Fibroblast of skin of abdomen (primary cell): ENCODE measurements around the gene LLCFC1. TPM values are rescaled to one million over a fixed set of nuclear protein-coding genes. Genes with fewer than 3 reads are reported as not detected.

Experiments used
- DNase-seq: peaks from one replicate; pipeline ENCODE4 v3.0.0-alpha.2; 2013
- polyA plus RNA-seq, 2 experiments: library from polyadenylated mRNA; unstranded; fragments of 120-200 nt; gene quantifications; one replicate each; pipeline ENCODE4 v1.2.1, GENCODE V29; 2013; ENCODE audit not compliant: insufficient read length in 2 of 2

The LLCFC1 gene
- polyA plus RNA-seq (2013, experiment 1 of 2; ENCODE audit: insufficient read length): not detected
- not detected for polyA plus RNA-seq (2013, experiment 2 of 2; ENCODE audit: insufficient read length)

DNA sequence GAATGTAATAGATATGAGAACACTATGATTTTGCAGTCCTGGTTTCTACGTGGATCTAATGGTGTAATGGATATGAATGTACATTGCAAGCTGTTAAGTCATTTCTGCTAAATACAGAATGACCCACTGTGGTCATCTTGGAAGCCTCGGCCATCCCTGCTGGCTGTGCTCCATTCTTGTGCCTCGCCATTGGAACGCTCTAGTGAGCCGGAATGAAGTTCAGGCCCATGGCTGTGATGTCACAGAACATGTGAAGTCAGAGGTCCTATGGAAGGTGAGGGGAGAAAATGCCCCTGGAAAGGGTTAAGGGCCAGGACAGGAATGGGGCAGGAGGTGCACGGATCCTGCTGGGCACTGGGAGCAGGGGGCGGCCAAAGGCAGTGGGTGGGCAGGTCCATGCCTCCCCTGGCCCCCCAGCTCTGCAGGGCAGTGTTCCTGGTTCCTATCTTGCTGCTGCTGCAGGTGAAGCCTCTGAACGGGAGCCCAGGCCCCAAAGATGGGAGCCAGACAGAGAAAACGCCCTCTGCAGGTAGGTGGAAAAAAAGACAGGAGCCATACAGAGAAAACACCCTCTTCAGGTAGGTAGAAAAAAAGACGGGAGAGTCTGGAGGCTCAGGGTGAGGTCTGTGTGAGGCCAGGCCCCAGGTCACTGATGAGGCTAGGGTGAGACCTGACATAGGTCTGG lies at the start of gene LLCFC1:
Gene LLCFC1, plus strand, starts transcription at position 259 of the 685 bp plus-strand sequence. Its CDS starts 138 bp downstream, at position 397.
- no peak for DNase-seq

DNA sequence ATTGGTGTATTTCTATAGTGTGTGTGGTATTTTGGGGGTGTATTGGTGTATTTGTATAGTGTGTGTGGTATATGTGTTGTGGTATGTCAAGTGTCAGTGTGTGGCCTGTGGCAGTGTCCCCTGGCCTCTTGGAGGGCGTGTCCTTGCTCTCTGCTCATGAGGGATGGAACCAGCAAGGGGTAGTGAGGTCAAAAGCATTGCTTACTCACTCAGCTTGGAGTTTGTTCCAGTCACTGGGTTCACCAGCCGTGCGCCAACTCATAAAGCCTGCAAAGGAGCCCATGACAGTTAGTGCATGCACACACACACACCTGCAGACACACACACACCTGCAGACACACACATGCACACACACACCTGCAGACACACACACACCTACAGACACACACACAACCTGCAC lies 49.5 kb upstream of the LLCFC1 start:
- no peak for DNase-seq

DNA sequence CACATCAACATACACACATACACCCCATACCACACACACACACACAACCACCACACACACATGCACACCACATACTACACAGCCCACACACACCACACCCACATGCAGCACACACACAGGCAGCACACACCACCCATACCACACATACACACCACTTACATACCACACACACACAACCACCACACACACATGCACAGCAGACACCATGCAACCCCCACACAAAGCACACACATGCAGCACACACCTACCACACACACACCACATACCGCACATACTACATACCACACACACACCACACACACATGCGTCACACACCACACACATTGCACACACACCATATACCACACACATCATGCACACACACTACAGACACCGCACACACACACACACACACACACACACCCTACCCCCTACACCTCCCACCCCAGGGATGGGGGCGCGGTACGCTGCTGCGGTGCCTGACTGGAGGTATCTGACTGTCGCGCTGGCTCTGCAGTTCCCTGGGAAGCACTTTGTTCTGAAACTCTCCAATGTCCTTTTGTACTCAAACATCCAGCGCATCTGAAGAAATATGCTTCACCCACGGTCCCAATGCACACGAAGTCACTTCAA lies 48.3 kb upstream of the LLCFC1 start:
- no peak for DNase-seq

DNA sequence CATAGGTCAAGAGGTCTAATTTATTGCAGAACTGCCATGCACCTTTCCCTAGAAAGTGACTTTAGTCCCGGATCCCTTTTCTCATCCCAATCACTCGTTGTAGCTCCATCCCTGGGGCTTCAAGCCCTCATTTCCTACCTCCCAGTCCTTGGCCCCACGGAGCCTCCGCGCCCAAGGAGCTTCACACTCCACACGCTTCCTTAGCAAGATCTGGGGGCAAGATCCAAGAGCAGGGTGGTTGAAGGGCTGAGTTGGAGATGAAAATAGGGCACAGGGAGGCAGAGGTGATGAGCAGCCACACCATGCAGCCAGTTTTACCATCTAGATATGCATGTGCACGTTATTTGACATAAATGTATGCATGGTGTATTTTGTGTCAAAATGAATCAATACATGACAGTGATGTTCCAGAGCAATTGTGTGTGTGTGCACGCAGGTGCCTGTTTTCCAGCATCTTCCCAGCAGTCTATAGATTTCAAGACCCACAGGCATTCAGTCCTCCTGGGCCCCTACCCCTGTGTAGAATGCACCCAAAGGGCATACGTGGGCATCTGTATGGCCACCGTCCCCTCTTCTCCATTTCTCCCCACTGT lies 47.7 kb upstream of the LLCFC1 start:
- DNase-seq: no peak

DNA sequence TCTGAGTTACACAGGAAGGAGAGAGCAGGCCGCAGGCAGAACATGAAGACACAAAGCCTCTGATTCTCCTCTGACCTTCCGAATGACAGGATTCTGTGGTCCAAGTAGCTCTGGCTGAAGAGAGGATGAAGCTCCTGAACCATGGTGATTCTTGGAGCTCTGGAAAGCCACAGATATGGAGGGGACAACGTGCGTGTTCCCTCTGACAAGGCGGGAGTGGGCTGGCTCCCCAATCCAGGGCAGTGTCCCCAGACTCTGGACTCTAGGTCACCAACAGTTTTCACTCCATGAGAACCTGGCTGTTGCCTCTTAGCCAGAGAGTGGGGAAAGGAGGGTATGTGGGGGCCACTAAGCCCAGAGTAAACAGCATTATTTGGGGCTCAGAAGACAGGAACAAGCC lies 46.3 kb upstream of the LLCFC1 start:
- no peak for DNase-seq

DNA sequence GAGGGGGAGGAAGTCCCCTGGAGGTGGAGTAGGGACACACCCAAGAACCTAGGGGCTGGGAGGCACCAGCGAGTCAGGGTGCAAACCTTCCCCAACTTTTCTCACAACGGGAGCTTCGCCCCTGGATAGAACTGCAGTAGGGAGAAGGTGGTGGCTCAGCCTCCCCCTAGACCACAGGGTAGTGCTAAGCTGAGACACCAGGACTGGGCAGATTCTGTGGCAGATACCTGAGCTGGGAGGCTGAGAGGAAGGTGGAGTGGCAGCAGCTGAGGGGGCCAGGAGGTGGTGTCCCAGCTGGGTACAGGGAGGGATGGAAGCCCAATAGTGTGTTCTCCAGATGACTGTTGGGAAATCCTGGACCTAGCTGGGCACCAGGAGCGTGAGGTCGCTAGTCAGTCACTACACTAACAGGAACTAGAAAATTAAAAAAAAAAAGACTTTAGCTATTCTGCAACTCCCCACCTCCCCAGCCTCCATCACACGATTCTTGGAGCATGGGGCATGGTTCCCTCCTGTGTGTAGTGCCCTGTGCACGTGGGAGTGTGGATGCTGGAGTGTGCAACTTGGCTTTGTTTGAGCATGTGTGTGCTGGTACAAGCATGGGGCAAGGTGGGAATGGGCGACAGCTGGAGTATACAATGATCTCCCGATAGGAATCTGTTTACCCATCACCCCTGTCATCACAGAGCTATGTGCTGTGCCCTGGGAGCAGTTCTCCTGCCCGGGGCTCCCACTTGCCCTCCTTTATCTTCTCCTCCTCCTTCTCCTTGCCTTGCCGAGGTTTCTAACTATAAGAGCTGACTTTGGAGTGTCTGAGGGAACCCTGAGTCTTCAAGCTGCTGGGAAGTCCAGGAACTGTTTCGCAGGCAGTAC lies 44.9 kb upstream of the LLCFC1 start:
- no peak for DNase-seq

DNA sequence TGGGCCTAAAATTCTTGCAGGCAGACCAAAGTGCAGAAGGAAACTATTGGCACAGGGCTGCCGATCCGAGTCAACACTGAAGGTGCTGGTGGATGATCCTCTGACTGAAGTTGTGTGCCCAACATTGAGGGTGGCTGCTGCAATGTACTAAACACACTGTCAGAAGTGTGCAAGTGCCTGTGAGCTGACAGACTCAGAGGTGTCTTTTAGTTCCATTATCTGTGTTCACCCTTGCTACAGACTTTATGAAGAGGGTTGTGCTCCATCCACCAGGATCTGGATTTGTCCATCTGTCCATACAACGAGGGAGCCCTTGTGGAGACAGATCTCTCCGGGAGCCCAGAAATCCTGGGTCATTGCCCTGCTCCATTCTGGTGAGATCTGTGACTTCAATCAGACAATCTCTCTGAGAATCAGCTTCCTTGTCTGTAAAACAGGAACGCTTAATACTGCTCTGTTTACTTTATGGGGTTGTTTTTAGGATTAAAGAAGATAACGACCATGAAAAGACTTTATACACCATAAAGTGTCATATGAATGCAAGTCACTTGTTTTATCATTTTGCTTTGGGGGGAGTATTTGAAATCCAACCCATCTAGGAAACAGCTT lies 44.2 kb upstream of the LLCFC1 start:
- DNase-seq: no peak

DNA sequence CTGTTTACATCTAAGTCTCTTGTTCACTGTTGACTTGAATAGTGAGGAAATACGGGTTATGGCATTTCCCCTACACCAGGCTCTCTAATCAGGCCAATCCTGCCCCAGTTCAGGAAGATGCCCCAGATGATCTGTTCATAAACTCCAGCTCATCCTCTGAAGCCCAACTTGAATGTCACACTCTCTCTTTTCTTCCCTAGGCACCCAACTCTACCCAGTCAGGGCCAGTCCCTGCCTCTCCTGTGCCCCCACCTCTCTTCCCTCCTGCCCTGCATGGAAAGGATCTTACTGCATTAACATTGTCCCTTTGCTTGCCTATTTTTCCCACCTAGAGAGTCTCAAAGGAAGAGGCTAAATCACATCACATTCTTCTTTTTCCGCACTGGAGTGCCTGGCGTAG lies 43.1 kb upstream of the LLCFC1 start:
- no peak for DNase-seq

DNA sequence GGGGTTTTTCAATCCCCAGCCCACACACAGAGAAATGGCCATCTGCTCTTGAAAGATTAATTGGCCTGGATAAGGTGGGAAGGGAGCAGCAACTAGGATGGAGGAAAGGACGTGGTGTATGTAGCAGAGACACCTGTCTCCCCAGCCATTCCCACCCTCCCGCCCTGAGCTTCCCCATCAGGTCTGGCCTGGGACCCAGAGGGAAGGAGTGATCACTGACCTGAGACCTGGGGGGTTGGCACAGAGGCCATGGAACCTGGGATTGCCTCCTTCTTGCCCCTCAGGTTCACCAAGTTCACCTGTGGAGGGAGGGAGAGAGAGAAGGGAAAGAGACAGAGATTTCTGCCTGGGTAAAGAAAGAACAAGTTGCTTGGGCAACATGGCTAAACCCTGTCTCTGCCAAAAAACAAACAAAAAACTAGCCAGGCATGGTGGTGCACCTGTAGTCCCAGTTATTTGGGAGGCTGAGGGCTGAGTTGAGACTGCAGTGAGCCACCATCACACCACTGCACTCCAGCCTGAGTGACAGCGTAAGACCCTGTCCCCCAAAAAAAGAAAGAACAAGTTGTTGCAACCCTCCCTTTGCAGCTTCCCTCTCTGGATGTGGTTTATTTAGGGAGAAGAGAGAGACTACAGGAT lies 42.4 kb upstream of the LLCFC1 start:
- no peak for DNase-seq

DNA sequence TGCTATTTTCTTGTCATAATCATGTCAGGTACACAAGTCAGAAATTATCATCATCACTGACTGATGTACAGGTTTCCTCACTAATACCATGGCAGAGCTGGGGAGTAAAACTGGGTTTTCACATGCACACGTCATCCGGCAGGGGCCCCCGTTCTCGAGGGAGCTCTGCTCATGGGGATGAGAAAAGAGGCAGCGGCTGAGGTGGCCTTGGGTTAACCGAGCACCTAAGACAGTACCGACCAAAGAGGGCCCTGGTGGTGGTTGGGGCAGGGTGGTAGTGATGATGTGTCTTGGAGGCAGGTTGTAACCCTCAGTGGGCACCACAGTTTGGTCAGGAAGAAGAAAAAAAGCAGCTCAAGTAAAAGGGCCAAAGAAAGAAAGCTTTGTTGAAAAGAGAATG lies 41.6 kb upstream of the LLCFC1 start:
- no peak for DNase-seq

DNA sequence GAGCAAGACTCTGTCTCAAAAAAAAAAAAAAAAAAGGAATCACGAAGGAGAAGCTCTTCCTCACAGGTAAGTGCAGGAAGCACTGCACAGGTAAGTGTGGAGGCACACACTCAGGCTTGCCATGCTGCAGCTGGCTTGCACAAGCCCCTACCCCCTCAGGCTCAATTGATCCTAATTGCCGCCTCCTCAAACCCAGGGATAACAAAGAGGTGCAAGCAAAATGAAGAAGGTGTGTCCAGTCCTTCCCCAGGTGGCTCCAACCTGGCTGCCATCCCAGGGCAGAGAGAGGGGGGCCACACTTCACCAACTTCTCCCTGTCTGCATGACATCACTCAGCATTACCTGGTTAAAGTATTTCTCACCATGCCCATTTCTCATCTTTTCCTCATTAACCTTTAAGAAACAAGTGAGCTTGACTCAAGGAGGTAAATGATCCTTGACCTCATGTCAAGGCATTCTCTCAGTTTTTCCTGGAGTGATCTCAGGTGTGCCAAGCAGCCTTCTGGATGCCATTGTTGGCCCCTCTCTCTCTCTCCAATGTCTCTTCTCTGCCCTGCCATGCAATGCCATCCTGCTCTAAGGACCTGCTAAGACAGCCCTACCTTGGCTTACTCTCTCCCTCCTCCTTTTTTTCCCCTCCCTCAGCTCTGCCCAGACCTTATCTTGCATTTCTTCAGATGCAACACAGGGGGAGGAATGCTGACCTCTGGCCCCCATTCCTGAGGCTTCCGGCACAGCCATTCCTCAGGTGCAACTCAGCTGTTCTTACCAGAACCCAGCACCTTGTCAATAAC lies 40.7 kb upstream of the LLCFC1 start:
- DNase-seq: no peak

DNA sequence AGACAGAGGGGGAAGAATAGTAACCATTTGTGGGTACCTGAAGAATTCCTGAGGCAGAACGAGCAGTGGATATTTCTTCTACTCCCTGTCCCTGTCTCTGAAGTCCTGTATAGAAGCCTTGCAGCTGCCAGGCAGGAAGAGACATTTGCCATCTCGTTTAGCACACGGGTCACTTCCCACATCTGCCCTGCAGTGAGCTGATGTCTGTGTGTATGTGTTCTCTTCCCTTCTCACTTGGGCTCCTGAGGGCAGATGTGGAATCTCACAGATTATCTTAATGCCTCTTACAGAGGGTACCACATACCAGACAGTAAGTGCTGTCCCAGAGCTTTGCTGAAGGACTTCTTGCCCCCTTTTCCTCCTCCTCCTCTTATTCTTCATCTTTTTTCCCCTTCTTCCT lies 39.6 kb upstream of the LLCFC1 start:
- no peak for DNase-seq

DNA sequence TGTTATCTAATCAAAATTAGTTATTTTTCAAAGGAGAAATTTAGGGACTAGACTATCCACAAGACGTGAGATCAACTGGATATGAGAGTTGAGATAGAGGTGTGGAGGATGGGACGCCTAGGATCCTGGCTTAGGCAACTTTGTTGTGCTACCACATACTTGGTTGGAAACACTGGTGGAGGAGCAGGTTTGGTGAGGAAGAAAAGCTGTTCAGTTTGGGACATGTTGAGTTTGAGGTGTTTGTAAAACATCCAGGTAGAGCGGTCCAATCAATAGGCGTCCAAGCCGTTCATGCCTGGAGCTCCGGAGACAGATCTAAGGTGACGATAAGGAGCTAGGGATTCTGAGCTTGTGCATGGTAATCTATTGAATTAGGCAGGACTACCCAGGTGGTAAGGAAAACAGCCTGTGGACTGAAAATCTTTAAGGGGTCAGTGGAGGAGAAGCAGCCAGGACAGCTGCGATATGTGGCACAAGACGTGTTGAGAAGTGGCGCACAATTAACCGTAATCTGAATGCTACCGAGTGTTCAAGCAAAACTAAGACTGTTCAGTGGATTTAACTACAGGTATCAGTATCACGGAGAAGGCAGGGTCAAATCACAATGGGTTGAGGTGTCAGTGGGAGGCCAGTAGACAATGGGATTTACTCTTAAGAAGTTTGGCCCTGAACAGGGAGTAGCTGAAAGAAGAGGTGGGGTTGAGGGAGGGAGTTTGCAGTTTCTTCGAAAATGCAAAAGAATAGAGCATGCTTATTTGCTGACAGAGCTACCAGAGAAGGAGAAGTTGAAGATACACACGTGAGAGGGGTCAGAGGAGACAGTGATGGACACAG lies 37.6 kb upstream of the LLCFC1 start:
- DNase-seq: no peak

DNA sequence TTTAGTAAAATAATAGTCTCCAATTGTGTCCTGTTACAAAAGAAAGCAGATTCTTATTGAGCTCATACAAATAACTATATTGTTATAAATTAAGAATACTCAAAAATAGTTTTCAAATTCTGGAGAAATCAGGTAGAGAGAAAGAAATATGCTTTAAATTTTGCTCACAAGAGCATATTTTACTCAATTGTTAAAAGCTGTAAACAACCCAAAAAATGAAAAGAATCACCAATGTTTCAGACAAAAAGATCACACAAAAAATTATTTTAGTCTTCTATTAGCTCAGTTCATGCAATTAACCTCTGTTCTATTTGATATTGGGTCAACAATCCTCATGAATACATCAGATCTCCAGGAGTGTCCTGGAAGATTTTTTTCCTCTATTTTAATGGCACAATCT lies 35.2 kb upstream of the LLCFC1 start:
- no peak for DNase-seq

DNA sequence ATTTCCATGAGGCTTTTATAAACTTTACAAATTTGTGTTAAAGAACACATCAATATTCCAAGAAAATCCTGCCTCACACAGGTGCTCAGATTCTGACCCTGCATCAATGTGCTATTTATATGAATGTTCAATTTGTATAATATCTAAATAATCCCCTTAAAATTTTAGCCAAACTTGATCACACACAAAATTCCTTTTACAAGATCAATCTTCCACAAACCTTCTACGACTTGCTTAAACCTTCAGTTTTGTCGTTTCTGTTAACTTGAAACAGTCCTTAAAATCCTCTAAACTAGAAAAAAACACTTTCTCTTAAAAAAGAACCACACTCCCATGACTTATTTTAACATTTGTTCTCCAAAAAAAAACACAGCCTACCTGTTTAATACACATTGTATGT lies 33.5 kb upstream of the LLCFC1 start:
- no peak for DNase-seq

DNA sequence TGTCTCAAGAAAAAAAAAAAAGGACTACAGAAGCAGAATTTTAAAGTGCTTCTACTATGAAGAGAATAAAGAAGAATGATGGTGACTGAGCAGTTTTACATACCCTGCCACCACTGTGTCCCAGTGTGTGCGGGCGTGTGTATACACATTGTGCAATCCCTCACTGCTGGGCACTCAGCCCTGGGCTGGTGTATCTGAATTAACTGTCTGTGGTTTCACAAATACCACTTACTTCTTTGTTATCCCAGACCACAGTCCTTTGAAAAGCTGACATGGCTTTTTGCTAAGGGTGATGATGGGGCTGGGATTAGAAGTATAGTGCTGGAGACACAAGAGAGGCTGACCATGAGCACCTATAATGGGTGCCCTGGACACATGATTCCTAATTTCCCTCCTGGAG lies 32.6 kb upstream of the LLCFC1 start:
- DNase-seq: no peak

DNA sequence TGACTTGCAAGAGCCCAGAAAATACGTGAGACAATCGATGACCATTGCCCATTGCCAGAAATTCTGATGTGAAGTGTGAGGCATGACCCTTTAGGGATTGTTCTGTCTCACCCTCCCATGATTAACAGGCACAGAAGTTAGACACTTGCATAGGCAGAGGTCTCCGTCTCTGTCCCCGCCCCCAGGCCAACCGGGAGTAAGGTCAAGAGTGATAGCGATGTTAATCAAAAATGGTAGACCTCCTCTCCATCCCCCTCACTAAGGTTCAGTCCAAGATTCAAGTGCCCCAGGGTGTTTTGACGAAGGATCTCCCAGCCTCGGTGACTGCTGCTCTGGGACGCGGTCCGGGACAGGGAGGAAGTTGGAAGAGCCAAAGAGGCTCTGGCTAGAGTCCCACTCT lies 31.0 kb upstream of the LLCFC1 start:
- no peak for DNase-seq

DNA sequence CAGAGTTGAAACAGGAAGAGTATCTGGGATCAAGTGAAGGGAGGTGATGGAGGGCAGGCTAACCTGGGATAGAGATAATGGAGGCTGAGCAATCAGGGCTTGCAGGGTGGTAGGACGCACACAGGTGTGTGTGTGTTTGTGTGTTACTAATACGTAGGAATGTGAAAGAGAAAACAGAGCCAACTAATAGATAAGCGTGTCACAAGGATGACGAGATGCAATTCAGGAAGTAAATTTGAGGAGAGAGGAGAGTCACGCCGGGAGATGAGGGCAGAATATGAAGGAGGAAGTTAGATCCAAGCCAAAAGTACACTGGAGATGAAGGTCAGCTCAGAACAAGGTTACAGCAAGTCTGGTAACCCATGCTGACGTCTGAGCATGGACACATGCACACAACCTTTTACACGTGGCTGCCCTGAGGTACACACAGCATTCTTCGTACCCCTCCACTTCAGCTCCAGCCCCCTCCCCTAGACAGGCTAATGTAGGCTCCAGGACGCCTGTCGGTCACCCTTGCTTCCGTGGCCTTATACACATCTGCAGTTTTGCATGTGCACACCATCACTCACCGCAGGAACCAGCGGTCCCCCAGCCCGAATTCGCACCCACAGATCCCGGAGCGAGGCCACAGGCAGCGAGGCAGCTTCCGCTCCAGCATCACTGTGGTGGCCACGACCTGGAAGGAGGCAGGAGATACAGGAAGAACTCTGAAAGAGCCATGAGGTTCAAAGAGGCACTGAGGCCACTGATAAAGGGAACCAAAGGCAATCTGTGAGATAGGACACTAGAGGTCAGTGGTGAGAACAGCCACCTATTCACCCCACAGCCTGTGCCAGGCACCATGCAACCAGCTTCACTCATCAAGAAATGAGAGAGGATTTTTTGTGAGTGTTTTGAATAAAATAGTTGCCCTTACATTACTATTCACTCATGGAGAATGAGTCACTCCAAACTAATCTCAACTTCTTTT lies 30.1 kb upstream of the LLCFC1 start:
- DNase-seq: no peak

DNA sequence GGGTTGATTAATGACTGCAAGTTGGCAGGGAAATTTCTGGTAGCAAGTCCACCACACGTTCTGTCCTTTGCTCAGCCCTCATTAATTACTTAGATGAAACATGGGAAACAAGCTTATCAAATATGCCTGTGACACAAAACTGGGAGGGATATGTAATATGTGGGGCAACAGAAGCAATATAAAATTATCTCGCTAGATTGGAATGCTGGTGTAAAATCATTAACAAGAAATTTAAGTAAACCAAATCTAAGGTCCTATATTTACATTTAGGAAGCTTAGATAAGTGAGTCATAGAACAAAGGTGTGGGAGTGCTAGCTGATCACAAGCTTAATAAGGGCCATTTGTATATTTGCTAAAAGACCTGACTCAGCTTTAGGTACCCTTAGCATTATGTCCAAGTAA lies 29.3 kb upstream of the LLCFC1 start:
- no peak for DNase-seq
